Transverse colon (tissue), 4 donors: ENCODE results near the gene ATP8A1. TPM values are rescaled to one million over a fixed set of nuclear protein-coding genes. Genes with fewer than 3 reads are reported as not detected.

Experiments used
- DNase-seq: peaks from one replicate; pipeline ENCODE4 v3.0.0-alpha.2; 2019
- H3K27ac ChIP-seq, 4 donors: fragments of 200-600 bp; sonication (generic); 2 replicates each; pipeline ENCODE4 v1.5.1; 2016 to 2018; ENCODE audit warnings: inconsistent platforms in 4 of 4
- H3K27me3 ChIP-seq: fragments of 200-600 bp; sonication (generic); 2 replicates; pipeline ENCODE4 v1.5.1; 2017; ENCODE audit warnings: inconsistent platforms
- H3K36me3 ChIP-seq, 4 donors: fragments of 200-600 bp; sonication (generic); 2 replicates each; pipeline ENCODE4 v1.5.1; 2017 to 2019; ENCODE audit warnings: inconsistent platforms in 4 of 4
- H3K4me1 ChIP-seq, 4 donors: fragments of 200-600 bp; sonication (generic); 2 replicates each; pipeline ENCODE4 v1.5.1; 2017 to 2020; ENCODE audit warnings: inconsistent platforms in 4 of 4
- H3K4me3 ChIP-seq, 4 donors: fragments of 200-600 bp; sonication (generic); 1 replicate in 1 of 4; 2 replicates in 3 of 4; pipeline versions ENCODE4 v1.5.1 to v1.6.1; 2017 to 2019; ENCODE audit warnings: inconsistent platforms in 4 of 4
- H3K9me3 ChIP-seq, 2 donors: fragments of 200-600 bp; sonication (generic); 2 replicates each; pipeline ENCODE4 v1.5.1; 2017 to 2019; ENCODE audit warnings: inconsistent platforms in 2 of 2
- EP300 ChIP-seq: sonication (generic); formaldehyde crosslinking; IDR thresholded peaks from one replicate; pipeline ENCODE4 v1.6.1; 2017; ENCODE audit warnings: antibody characterized with exemption, low read depth
- POLR2A ChIP-seq: fragments of 450-650 bp; IDR thresholded peaks from one replicate; pipeline ENCODE4 v1.6.1; 2016; ENCODE audit warnings: antibody characterized with exemption, mild to moderate bottlenecking, moderate library complexity
- POLR2AphosphoS5 ChIP-seq, 3 donors: sonication (generic); formaldehyde crosslinking; IDR thresholded peaks; one replicate each; pipeline ENCODE4 v1.6.1; 2016; ENCODE audit warnings: antibody characterized with exemption in 3 of 3
- WGBS, 2 donors: methylation state at CpG; one replicate each; pipeline ENCODE4 v1.1.5; 2018; ENCODE audit warnings: low coverage in 1 of 2; 5-methylcytosine and 5-hydroxymethylcytosine counted together
- in situ Hi-C, 4 donors: fragments of 200-750 bp; cut with MboI; loops; one replicate each; pipeline versions ENCODE4 v1.15.0 to v1.15.1; 2017; ENCODE audit warnings: low sequenced_read_pairs in 3 of 4, low pct_ligation_motif_present in 1 of 4, low pct_unique_long_range_greater_than_20kb in 1 of 4
- intact Hi-C: fragments of 100-400 bp; cut with DNase I; formaldehyde crosslinking; loops from one replicate; pipeline ENCODE4 v1.15.1; 2023; ENCODE audit warnings: low total_unique reads
- total RNA-seq, 4 donors: library from RNA; depleted of rRNA; stranded (reverse); fragments of >200 nt; gene quantifications; one replicate each; pipeline ENCODE4 v1.1.0, GENCODE V29; 2016
- TF ChIP-seq, protein P1 (sequence below), 5 experiments: fragments of 200-600 bp in 3 of 5; fragments of 450-650 bp in 2 of 5; sonication (generic) in 3 of 5; IDR thresholded peaks; 1 replicate in 2 of 5; 2 replicates in 3 of 5; pipeline ENCODE4 v1.5.1; 2016 to 2017; ENCODE audit warnings: antibody characterized with exemption in 5 of 5, inconsistent platforms in 3 of 5, mild to moderate bottlenecking in 2 of 5, moderate library complexity in 1 of 5

The ATP8A1 gene
- total RNA-seq, 4 donors from 2014 or later, result 72.2 to 255 (median 166) TPM

DNA sequence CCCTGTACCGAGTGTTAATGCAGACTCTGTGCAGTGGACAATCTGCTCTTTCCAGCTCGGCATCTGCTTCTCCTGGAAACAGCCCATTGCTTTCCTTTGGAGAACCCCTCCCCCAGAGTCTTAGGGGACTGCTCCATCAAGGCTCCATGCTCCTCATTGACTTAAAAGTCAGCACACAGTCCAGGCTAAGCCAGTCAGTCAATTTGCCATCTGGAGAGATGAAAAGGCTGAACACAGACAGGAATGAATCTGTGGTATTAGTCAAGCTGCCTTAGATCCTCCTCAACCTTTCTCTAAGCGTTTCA lies 20.3 kb downstream of the ATP8A1 start:
- DNase-seq, result no peak
- Histone ChIP-seq H3K27ac (no peak overlapping the region), H3K9me3 (no peaks in the 10 kb centered on the region), H3K4me1 (peaks cover 14 to 45% (median 27%) of the 10 kb centered on the region in 4 donors), H3K27me3 (no peaks in the 10 kb centered on the region), H3K36me3 (no peaks in the 10 kb centered on the region), H3K4me3 (no peak overlapping the region)
- intact Hi-C loops (no loop called here), in situ Hi-C loops (no loop called here)
- 77 to 84% methylated on average over 2 to 3 of the region's 3 CpGs for WGBS, 2 donors
- TF ChIP-seq, protein P1, sequence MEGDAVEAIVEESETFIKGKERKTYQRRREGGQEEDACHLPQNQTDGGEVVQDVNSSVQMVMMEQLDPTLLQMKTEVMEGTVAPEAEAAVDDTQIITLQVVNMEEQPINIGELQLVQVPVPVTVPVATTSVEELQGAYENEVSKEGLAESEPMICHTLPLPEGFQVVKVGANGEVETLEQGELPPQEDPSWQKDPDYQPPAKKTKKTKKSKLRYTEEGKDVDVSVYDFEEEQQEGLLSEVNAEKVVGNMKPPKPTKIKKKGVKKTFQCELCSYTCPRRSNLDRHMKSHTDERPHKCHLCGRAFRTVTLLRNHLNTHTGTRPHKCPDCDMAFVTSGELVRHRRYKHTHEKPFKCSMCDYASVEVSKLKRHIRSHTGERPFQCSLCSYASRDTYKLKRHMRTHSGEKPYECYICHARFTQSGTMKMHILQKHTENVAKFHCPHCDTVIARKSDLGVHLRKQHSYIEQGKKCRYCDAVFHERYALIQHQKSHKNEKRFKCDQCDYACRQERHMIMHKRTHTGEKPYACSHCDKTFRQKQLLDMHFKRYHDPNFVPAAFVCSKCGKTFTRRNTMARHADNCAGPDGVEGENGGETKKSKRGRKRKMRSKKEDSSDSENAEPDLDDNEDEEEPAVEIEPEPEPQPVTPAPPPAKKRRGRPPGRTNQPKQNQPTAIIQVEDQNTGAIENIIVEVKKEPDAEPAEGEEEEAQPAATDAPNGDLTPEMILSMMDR (IDR thresholded peaks at IDR 0.05), result no peak
- TF ChIP-seq POLR2A (no peak), EP300 (no peak), POLR2AphosphoS5 (IDR thresholded peaks at IDR 0.05) (no peak)

DNA sequence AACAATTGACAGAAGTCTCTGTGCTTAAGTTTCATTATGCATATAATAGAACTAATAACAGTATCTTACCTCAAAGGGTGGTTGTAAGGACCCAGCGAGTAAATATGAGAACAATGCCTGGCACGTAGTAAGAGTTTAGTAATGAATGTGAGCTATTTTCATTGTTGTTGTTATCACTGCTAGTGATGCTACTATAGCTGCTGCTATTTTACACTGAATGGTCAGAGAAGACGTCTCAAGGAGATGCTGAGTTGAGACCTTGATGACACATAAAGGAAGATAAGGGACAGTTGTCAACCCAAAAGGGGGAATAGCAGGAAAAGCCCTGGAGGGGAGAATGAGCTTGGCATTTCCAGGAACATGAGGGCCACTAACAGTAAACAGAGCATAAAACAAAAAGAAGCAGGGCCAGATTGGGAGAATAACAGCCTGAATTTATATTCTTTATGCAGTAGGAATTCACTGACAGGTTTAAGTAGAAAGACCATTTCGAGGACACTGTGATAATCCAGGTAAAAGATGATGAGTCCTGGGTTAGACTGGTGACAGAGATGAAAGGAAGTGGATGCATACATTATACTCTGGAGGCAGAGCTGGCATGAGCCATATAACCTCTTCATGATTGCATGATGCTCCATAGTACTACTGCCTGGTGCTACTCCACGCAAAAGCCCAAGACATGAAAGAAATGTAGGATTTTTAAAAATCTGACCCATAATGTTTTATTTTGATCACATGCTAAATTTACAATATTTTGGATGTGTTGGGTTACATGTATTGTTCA lies 23.1 kb downstream of the ATP8A1 start:
- in situ Hi-C loops (no loop called here), intact Hi-C loops (no loop called here)
- H3K27me3 ChIP-seq, result no peaks in the 10 kb centered on the region
- no peaks in the 10 kb centered on the region for H3K9me3 ChIP-seq
- peaks cover 5 to 43% (median 15%) of the 10 kb centered on the region in 4 donors for H3K4me1 ChIP-seq
- no peak for DNase-seq
- no peak overlapping the region for H3K27ac ChIP-seq
- no peaks in the 10 kb centered on the region for H3K36me3 ChIP-seq
- TF ChIP-seq POLR2AphosphoS5 (IDR thresholded peaks at IDR 0.05), result no peak
- TF ChIP-seq, protein P1 (IDR thresholded peaks at IDR 0.05), result no peak
- no peak for TF ChIP-seq POLR2A
- TF ChIP-seq EP300, result no peak
- no peak overlapping the region for H3K4me3 ChIP-seq
- 59 to 70% methylated on average over 5 of the region's 5 CpGs for WGBS, 2 donors

DNA sequence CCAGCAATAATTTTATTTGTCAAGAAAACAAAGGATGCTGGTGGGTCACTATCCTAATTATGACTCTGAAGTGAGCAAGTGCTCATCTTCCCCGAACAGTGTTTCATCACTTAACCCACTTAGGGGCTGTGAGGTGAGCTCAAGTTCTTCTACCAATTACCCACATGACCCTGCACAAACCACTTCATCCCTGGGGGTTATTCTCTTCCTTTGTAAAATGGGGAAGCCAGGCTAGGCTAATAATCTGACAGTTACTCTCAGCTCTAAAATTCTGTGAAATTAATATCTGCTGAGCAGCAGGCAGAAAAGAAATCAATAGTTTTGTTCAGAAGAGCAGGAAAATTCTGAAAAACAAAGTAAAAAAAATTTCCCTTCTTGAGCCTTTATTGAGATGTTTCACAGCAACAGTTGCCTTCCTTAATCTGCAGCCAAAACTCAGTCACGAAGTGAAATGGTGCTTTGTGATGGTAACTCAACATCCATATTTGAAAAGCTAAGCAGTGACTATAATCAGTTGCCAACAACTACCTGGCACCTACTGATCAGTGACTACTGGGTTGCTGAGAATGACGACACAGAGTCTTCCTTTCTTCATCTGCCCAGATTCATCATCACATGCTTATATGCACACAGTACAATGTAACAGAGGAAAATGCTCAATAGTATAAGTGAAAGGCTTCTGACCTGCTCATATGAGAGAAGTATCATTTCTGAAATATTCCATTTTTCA lies 24.1 kb downstream of the ATP8A1 start:
- Histone ChIP-seq H3K4me1 (peaks cover 0 to 43% (median 12%) of the 10 kb centered on the region in 4 donors), H3K9me3 (no peaks in the 10 kb centered on the region), H3K4me3 (no peak overlapping the region), H3K27ac (no peak overlapping the region), H3K36me3 (no peaks in the 10 kb centered on the region), H3K27me3 (no peaks in the 10 kb centered on the region)
- intact Hi-C loops, result no loop called here
- WGBS, 2 donors, result 77 to 94% methylated on average over 2 to 3 of the region's 3 CpGs
- DNase-seq, result no peak
- in situ Hi-C loops, result no loop called here
- TF ChIP-seq POLR2AphosphoS5 (IDR thresholded peaks at IDR 0.05), result no peak
- TF ChIP-seq EP300, result no peak
- TF ChIP-seq, protein P1 (IDR thresholded peaks at IDR 0.05), result no peak
- no peak for TF ChIP-seq POLR2A

DNA sequence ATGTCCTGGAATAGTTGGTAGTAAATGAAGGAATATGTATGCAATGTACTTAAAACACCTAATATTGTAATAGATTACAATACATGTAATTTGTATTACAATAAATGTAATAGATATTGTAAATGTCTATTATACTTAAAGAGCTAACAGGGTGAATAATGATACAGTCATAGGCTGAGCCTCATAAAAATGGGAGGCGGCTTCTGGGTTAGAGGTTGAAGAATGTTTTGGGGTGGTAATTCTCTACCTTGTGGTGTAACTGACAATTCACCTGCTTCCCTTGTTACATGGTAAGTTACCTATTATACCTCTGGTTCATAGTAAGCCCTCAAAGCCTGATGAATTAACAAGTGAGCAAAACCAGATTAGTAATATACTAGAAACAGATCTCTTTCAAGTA lies 26.0 kb downstream of the ATP8A1 start:
- intact Hi-C loops, result no loop called here
- no peaks in the 10 kb centered on the region for H3K9me3 ChIP-seq
- DNase-seq, result no peak
- peak overlapping the region in 3 of 4 donors; percentile 1 to 80 (median 80) for H3K27ac ChIP-seq
- H3K36me3 ChIP-seq, result no peaks in the 10 kb centered on the region
- 56 to 86% methylated on average over 1 of the region's 1 CpG for WGBS, 2 donors
- H3K27me3 ChIP-seq, result no peaks in the 10 kb centered on the region
- in situ Hi-C loops, result no loop called here
- H3K4me3 ChIP-seq, result no peak overlapping the region
- peaks cover 0 to 51% (median 14%) of the 10 kb centered on the region in 4 donors for H3K4me1 ChIP-seq
- TF ChIP-seq EP300, result no peak
- no peak for TF ChIP-seq POLR2A
- no peak for TF ChIP-seq POLR2AphosphoS5 (IDR thresholded peaks at IDR 0.05)
